HepG2 (cell line): ENCODE measurements around the gene POLN. TPM values are rescaled to one million over a fixed set of nuclear protein-coding genes. Genes with fewer than 3 reads are reported as not detected.
A peak's percentile ranks its signal among the peaks of the same experiment; 100 is the strongest.

Experiments used
- ARNT ChIP-seq: fragments of 450-650 bp; IDR thresholded peaks from 2 replicates; pipeline ENCODE4 v1.6.1; 2017
- FOSL1 ChIP-seq: sonication (generic); formaldehyde crosslinking; IDR thresholded peaks from 2 replicates; pipeline ENCODE4 v1.9.0; 2021; ENCODE audit warnings: missing genetic modification reagents, borderline replicate concordance
- FOXJ3 ChIP-seq: sonication (generic); formaldehyde crosslinking; IDR thresholded peaks from 2 replicates; pipeline ENCODE4 v1.4.0; 2020; ENCODE audit warnings: missing genetic modification reagents, mild to moderate bottlenecking, borderline replicate concordance
- HNF4A ChIP-seq: sonication (generic); formaldehyde crosslinking; IDR thresholded peaks from 2 replicates; pipeline ENCODE4 v1.4.0; 2020; ENCODE audit warnings: missing genetic modification reagents
- KDM2A ChIP-seq: sonication (generic); formaldehyde crosslinking; IDR thresholded peaks from 2 replicates; pipeline ENCODE4 v1.4.0; 2020; ENCODE audit warnings: low read depth, missing genetic modification reagents, borderline replicate concordance
- KDM4B ChIP-seq: sonication (generic); formaldehyde crosslinking; IDR thresholded peaks from 2 replicates; pipeline ENCODE4 v1.4.0; 2020; ENCODE audit warnings: missing genetic modification reagents
- MIER3 ChIP-seq: IDR thresholded peaks from 2 replicates; pipeline ENCODE4 v1.6.1; 2016; ENCODE audit warnings: missing compliant biosample characterization, borderline replicate concordance
- PPARG ChIP-seq: conservative IDR thresholded peaks from 2 replicates; pipeline ENCODE4 v1.6.1; 2016; ENCODE audit warnings: missing biosample characterization, missing genetic modification reagents
- RBAK ChIP-seq: sonication (generic); formaldehyde crosslinking; IDR thresholded peaks from 2 replicates; pipeline ENCODE4 v1.5.1; 2020; ENCODE audit warnings: mild to moderate bottlenecking, missing genetic modification reagents
- REXO4 ChIP-seq: sonication (generic); formaldehyde crosslinking; IDR thresholded peaks from 2 replicates; pipeline ENCODE4 v1.8.0; 2022; ENCODE audit warnings: missing genetic modification reagents, mild to moderate bottlenecking, borderline replicate concordance
- RFX3 ChIP-seq: IDR thresholded peaks from 2 replicates; pipeline ENCODE4 v1.6.1; 2016; ENCODE audit warnings: missing biosample characterization, missing genetic modification reagents
- SRY ChIP-seq: sonication (generic); formaldehyde crosslinking; IDR thresholded peaks from 2 replicates; pipeline ENCODE4 v1.8.0; 2022; ENCODE audit warnings: mild to moderate bottlenecking, missing genetic modification reagents
- TEAD2 ChIP-seq: sonication (generic); formaldehyde crosslinking; IDR thresholded peaks from 2 replicates; pipeline ENCODE4 v1.9.0; 2021; ENCODE audit warnings: missing genetic modification reagents
- ZBTB8A ChIP-seq: sonication (generic); formaldehyde crosslinking; IDR thresholded peaks from 2 replicates; pipeline ENCODE4 v1.4.0; 2020; ENCODE audit warnings: mild to moderate bottlenecking, low read depth, missing genetic modification reagents, borderline replicate concordance
- ZFP1 ChIP-seq: IDR thresholded peaks from 2 replicates; pipeline ENCODE4 v1.6.1; 2016
- ZFP36L1 ChIP-seq: sonication (generic); formaldehyde crosslinking; IDR thresholded peaks from 2 replicates; pipeline ENCODE4 v1.8.0; 2022; ENCODE audit warnings: mild to moderate bottlenecking, missing genetic modification reagents, moderate library complexity
- ZFP62 ChIP-seq: sonication (generic); formaldehyde crosslinking; IDR thresholded peaks from 2 replicates; pipeline ENCODE4 v1.4.0; 2020; ENCODE audit warnings: missing genetic modification reagents
- ZNF225 ChIP-seq: sonication (generic); formaldehyde crosslinking; IDR thresholded peaks from 2 replicates; pipeline ENCODE4 v1.4.0; 2020; ENCODE audit warnings: mild to moderate bottlenecking, missing genetic modification reagents
- ZNF329 ChIP-seq: sonication (generic); formaldehyde crosslinking; IDR thresholded peaks from 2 replicates; pipeline ENCODE4 v1.9.0; 2021; ENCODE audit warnings: low read depth, mild to moderate bottlenecking, missing genetic modification reagents
- ZNF468 ChIP-seq: sonication (generic); formaldehyde crosslinking; IDR thresholded peaks from 2 replicates; pipeline ENCODE4 v1.8.0; 2022; ENCODE audit warnings: mild to moderate bottlenecking, moderate library complexity, missing genetic modification reagents
- ZNF562 ChIP-seq: sonication (generic); formaldehyde crosslinking; IDR thresholded peaks from 2 replicates; pipeline ENCODE4 v1.8.0; 2022; ENCODE audit warnings: missing genetic modification reagents, borderline replicate concordance
- ZNF589 ChIP-seq: sonication (generic); formaldehyde crosslinking; conservative IDR thresholded peaks from 2 replicates; pipeline ENCODE4 v1.8.0; 2022; ENCODE audit warnings: mild to moderate bottlenecking, moderate library complexity, missing genetic modification reagents
- ZNF598 ChIP-seq: sonication (generic); formaldehyde crosslinking; IDR thresholded peaks from 2 replicates; pipeline ENCODE4 v1.5.1; 2020; ENCODE audit warnings: mild to moderate bottlenecking, missing genetic modification reagents, borderline replicate concordance
- ZNF7 ChIP-seq: IDR thresholded peaks from 2 replicates; pipeline ENCODE4 v1.6.1; 2016; ENCODE audit warnings: missing biosample characterization, missing genetic modification reagents
- polyA plus RNA-seq, 8 experiments: library from polyadenylated mRNA; depleted of rRNA in 3 of 8; stranded (reverse) in 7 of 8; unstranded in 1 of 8; fragments of >200 nt; fragmentation: Illumina TruSeq in 4 of 8; extraction: Trizol in 4 of 8; gene quantifications; 2 replicates each; pipeline versions ENCODE4 v1.2.1 to v1.2.3, GENCODE V29; 2011 to 2016; ENCODE audit warnings: low read depth in 4 of 8, missing spikeins in 1 of 8, mixed read lengths in 1 of 8; ENCODE audit not compliant: insufficient read depth in 1 of 8
- total RNA-seq, 5 experiments: library from RNA; depleted of rRNA; stranded (reverse); fragments of >200 nt; fragmentation: Illumina TruSeq; extraction: Trizol; gene quantifications; 2 replicates each; pipeline ENCODE4 v1.2.3, GENCODE V29; 2016; ENCODE audit warnings: low read depth in 1 of 5
- TF ChIP-seq, protein P1 (sequence below): sonication (generic); formaldehyde crosslinking; IDR thresholded peaks from 2 replicates; pipeline ENCODE4 v1.4.0; 2020; ENCODE audit warnings: mild to moderate bottlenecking, missing genetic modification reagents
- TF ChIP-seq, protein P2 (sequence below): sonication (generic); formaldehyde crosslinking; IDR thresholded peaks from 2 replicates; pipeline ENCODE4 v1.4.0; 2020; ENCODE audit warnings: mild to moderate bottlenecking, missing genetic modification reagents

The POLN gene
- total and polyA plus RNA-seq, 2 of the 13 experiments (the other 11 are each of a cell fraction or from before 2014, with no cell fraction given), result 0.93 to 1.5 TPM

DNA sequence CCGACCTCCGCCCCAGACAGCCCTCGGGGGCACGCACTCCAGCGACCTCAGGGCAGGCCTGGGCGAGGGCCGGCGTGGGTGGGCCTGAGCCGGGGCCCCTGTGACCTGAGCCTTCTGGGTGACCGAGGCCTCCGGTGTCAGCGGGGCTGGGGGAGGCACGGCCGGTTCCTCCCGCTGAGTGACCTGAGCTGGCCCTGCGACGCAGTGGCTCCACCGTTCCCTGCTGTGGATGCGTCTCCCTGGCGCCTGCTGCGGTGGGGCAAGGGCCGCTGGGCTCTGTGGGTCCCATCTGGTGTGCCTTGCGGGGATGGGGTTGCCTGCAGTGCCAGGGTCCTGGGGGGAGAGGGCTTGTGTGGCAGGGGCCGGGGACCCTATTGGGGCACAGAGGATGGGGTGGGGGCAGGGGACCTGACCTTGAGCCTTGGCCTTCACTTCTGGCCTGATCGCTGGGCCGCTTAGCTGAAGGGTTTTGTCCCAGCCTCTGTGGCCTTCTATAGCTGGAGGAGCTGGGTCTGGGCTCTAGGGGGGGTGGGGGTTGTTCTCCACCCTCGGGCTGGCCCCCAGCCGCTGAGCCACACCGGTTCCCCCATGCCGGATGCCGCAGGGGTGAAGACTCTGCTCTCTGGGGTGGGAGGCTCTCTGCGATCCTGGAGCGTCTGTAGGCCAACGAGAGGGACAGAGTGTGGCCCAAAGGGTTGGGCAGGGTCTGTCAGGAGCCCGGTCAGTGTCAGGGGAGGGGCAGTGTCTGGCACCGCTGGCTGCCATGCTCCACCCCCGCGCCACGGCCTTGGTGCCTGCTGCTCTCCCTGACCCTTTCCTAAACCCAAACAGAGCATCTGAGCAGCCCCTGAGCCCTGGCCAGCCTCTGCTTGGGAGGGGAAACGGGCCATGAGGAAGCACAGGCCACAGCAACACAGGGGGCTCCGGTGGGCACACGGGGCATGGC is 180.5 kb downstream of the POLN start (continued):
- TF ChIP-seq ZNF598 (0 out of 2 replicates have a peak, but pooled peaks have one; percentile 47), FOXJ3 (CRISPR knock-in tag) (no peak), ZNF468 (no peak), ZFP36L1 (no peak), ARNT (no peak), RBAK (CRISPR knock-in tag) (no peak), HNF4A (CRISPR knock-in tag) (no peak; the same call in none of the 2 replicates), KDM4B (CRISPR knock-in tag) (no peak), SRY (CRISPR knock-in tag) (no peak), ZBTB8A (CRISPR knock-in tag) (no peak), FOSL1 (CRISPR knock-in tag) (no peak), RFX3 (CRISPR knock-in tag) (no peak), MIER3 (CRISPR knock-in tag) (no peak), ZNF225 (CRISPR knock-in tag) (no peak), PPARG (CRISPR knock-in tag) (0 out of 2 replicates have a peak, but pooled peaks have one; percentile 27), ZNF7 (no peak), TEAD2 (no peak), REXO4 (CRISPR knock-in tag) (no peak), ZFP1 (CRISPR knock-in tag) (no peak), KDM2A (CRISPR knock-in tag) (no peak; the same call in 1 of the 2 replicates), ZFP62 (CRISPR knock-in tag) (no peak), ZNF589 (CRISPR knock-in tag) (no peak), ZNF562 (CRISPR knock-in tag) (no peak), ZNF329 (CRISPR knock-in tag) (no peak)
- TF ChIP-seq, protein P1, sequence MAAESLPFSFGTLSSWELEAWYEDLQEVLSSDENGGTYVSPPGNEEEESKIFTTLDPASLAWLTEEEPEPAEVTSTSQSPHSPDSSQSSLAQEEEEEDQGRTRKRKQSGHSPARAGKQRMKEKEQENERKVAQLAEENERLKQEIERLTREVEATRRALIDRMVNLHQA (CRISPR knock-in tag), result no peak
- TF ChIP-seq, protein P2, sequence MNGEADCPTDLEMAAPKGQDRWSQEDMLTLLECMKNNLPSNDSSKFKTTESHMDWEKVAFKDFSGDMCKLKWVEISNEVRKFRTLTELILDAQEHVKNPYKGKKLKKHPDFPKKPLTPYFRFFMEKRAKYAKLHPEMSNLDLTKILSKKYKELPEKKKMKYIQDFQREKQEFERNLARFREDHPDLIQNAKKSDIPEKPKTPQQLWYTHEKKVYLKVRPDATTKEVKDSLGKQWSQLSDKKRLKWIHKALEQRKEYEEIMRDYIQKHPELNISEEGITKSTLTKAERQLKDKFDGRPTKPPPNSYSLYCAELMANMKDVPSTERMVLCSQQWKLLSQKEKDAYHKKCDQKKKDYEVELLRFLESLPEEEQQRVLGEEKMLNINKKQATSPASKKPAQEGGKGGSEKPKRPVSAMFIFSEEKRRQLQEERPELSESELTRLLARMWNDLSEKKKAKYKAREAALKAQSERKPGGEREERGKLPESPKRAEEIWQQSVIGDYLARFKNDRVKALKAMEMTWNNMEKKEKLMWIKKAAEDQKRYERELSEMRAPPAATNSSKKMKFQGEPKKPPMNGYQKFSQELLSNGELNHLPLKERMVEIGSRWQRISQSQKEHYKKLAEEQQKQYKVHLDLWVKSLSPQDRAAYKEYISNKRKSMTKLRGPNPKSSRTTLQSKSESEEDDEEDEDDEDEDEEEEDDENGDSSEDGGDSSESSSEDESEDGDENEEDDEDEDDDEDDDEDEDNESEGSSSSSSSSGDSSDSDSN (CRISPR knock-in tag), result peak; percentile 81
